Breast epithelium (tissue), 3 donors: ENCODE results near the gene CELF5.

Source experiments
- POLR2A ChIP-seq: fragments of 450-650 bp; IDR thresholded peaks from one replicate; pipeline ENCODE4 v1.6.1; 2016; ENCODE audit warnings: antibody characterized with exemption, mild to moderate bottlenecking, moderate library complexity
- TF ChIP-seq, protein P1 (sequence below), 3 donors: fragments of 450-650 bp; IDR thresholded peaks; one replicate each; pipeline ENCODE4 v1.5.1; 2016 to 2017; ENCODE audit warnings: antibody characterized with exemption in 3 of 3, mild to moderate bottlenecking in 3 of 3, moderate library complexity in 3 of 3

- TF ChIP-seq, protein P1, sequence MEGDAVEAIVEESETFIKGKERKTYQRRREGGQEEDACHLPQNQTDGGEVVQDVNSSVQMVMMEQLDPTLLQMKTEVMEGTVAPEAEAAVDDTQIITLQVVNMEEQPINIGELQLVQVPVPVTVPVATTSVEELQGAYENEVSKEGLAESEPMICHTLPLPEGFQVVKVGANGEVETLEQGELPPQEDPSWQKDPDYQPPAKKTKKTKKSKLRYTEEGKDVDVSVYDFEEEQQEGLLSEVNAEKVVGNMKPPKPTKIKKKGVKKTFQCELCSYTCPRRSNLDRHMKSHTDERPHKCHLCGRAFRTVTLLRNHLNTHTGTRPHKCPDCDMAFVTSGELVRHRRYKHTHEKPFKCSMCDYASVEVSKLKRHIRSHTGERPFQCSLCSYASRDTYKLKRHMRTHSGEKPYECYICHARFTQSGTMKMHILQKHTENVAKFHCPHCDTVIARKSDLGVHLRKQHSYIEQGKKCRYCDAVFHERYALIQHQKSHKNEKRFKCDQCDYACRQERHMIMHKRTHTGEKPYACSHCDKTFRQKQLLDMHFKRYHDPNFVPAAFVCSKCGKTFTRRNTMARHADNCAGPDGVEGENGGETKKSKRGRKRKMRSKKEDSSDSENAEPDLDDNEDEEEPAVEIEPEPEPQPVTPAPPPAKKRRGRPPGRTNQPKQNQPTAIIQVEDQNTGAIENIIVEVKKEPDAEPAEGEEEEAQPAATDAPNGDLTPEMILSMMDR (IDR thresholded peaks at IDR 0.05), result no peak
- TF ChIP-seq POLR2A, result no peak
Measured at GRCh38 chr19:3253270-3253669, 28.8 kb downstream of the CELF5 start.
